K562 (cell line): ENCODE data around the gene CHAMP1.

ENCODE experiments used
- CREBBP ChIP-seq: IDR thresholded peaks from one replicate; pipeline ENCODE4 v1.6.1; 2012; ENCODE audit warnings: low read depth, mild to moderate bottlenecking, control low read depth, inconsistent platforms, low read length
- ESRRA ChIP-seq: fragments of 450-650 bp; IDR thresholded peaks from 2 replicates; pipeline ENCODE4 v1.6.1; 2014; ENCODE audit warnings: low read depth, mild to moderate bottlenecking, moderate library complexity, borderline replicate concordance
- MTF1 ChIP-seq: fragments of 250-450 bp; sonication (Bioruptor Pico); IDR thresholded peaks from 2 replicates; pipeline ENCODE4 v1.9.0; 2021; ENCODE audit warnings: moderate library complexity, mild to moderate bottlenecking, inconsistent platforms, borderline replicate concordance
- NFYB ChIP-seq: IDR thresholded peaks from 2 replicates; pipeline ENCODE4 v1.6.1; 2011; ENCODE audit warnings: mild to moderate bottlenecking, moderate library complexity; ENCODE audit not compliant: insufficient read length; ENCODE audit errors: extremely low read depth
- TF ChIP-seq, protein P1 (sequence below): sonication (generic); formaldehyde crosslinking; IDR thresholded peaks from 2 replicates; pipeline ENCODE4 v1.8.1; 2023; ENCODE audit warnings: mild to moderate bottlenecking, missing genetic modification reagents
- TF ChIP-seq, protein P2 (sequence below): sonication (generic); formaldehyde crosslinking; IDR thresholded peaks from 2 replicates; pipeline ENCODE4 v1.5.0; 2020; ENCODE audit warnings: missing genetic modification reagents

DNA sequence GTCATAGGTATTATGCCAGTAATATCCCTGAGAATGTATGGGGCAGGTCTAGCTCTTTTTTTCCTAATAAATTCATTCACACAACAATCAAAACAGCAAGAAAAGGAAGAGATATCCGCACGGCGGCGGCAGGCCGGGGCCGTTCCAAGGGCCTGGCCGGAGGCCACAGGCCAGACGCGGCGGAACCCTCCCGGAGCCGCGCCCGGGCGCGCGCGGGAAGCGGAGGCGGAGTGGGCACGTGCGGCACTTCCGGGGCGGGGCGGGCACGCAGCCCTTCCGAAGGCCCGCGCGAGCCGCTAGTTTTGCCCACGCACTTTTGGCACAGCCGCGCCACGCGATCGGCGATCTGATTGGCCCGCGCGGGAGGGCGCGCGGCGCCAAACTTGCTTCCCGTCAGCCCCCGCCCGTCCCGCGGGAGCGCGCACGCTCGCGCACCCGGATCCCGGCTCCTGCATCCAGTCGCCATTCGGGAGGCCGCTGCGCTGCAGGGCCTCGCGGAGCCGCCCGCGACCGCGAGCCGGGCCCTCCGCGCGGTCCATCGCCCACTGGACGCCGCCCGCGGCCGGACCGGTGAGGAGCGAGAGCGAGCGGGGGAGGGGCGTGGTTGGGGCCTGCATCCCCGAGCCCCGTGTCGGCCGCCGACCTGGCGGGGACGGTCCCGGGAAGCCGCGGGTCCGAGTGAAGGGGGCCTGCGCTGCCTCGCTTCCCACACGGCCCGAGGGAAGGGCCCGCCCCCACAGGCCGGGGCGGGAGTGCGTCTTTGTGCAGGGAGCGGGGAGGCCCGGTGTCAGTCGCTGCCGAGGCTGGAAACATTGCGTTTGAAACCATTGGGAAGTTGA, at the start of gene CHAMP1:
- TF ChIP-seq, protein P1, sequence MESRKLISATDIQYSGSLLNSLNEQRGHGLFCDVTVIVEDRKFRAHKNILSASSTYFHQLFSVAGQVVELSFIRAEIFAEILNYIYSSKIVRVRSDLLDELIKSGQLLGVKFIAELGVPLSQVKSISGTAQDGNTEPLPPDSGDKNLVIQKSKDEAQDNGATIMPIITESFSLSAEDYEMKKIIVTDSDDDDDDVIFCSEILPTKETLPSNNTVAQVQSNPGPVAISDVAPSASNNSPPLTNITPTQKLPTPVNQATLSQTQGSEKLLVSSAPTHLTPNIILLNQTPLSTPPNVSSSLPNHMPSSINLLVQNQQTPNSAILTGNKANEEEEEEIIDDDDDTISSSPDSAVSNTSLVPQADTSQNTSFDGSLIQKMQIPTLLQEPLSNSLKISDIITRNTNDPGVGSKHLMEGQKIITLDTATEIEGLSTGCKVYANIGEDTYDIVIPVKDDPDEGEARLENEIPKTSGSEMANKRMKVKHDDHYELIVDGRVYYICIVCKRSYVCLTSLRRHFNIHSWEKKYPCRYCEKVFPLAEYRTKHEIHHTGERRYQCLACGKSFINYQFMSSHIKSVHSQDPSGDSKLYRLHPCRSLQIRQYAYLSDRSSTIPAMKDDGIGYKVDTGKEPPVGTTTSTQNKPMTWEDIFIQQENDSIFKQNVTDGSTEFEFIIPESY (CRISPR knock-in tag), result no peak
- TF ChIP-seq, protein P2, sequence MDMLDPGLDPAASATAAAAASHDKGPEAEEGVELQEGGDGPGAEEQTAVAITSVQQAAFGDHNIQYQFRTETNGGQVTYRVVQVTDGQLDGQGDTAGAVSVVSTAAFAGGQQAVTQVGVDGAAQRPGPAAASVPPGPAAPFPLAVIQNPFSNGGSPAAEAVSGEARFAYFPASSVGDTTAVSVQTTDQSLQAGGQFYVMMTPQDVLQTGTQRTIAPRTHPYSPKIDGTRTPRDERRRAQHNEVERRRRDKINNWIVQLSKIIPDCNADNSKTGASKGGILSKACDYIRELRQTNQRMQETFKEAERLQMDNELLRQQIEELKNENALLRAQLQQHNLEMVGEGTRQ, result peak; percentile 51
- TF ChIP-seq ESRRA (no peak; the same call in 1 of the 2 replicates), CREBBP (no peak), MTF1 (no peak), NFYB (no peak)
